ENCODE results near the gene EML2.
A peak's percentile ranks its signal among the peaks of the same experiment; 100 is the strongest.

EML2 gene

GRCh38 chr19:45664575-45664974, 25.4 kb upstream of the EML2 start:
- Mint-ChIP-seq H3K4me1 (ENCODE audit: low read depth) (peaks cover 15% of the 10 kb centered on the region), H3K27ac (no peak overlapping the region), H3K9me3 (no peaks in the 10 kb centered on the region), H3K27me3 (ENCODE audit: low read depth) (peaks cover 10% of the 10 kb centered on the region), H3K4me3 (no peak overlapping the region), H3K36me3 (ENCODE audit: low read depth) (no peaks in the 10 kb centered on the region)

- H3K27me3 Mint-ChIP-seq (ENCODE audit: low read depth): peaks cover 11% of the 10 kb centered on the region
These were observed 24.6 kb upstream of the EML2 start for GRCh38 chr19:45663800-45664199.

GRCh38 chr19:45660636-45661035, 21.4 kb upstream of the EML2 start:
- H3K36me3 Mint-ChIP-seq (ENCODE audit: low read depth): no peaks in the 10 kb centered on the region
- H3K9me3 Mint-ChIP-seq: no peaks in the 10 kb centered on the region
- no peak overlapping the region for H3K4me3 Mint-ChIP-seq
- H3K4me1 Mint-ChIP-seq (ENCODE audit: low read depth): peaks cover 3% of the 10 kb centered on the region
- H3K27me3 Mint-ChIP-seq (ENCODE audit: low read depth): peaks cover 15% of the 10 kb centered on the region
- H3K27ac Mint-ChIP-seq: no peak overlapping the region

More at GRCh38 chr19:45663800-45664199, 24.6 kb upstream of the EML2 start:
- Mint-ChIP-seq H3K9me3 (no peaks in the 10 kb centered on the region), H3K36me3 (ENCODE audit: low read depth) (no peaks in the 10 kb centered on the region), H3K4me1 (ENCODE audit: low read depth) (peaks cover 12% of the 10 kb centered on the region), H3K27ac (no peak overlapping the region), H3K4me3 (no peak overlapping the region)

GRCh38 chr19:45659096-45659729, 20.0 kb upstream of the EML2 start:
- Mint-ChIP-seq H3K4me1 (ENCODE audit: low read depth) (peaks cover 3% of the 10 kb centered on the region), H3K27ac (no peak overlapping the region), H3K4me3 (no peak overlapping the region)

GRCh38 chr19:45657520-45658167, 18.4 kb upstream of the EML2 start:
- Mint-ChIP-seq H3K36me3 (ENCODE audit: low read depth) (no peaks in the 10 kb centered on the region), H3K9me3 (no peaks in the 10 kb centered on the region), H3K4me1 (ENCODE audit: low read depth) (no peaks in the 10 kb centered on the region), H3K27ac (no peak overlapping the region), H3K27me3 (ENCODE audit: low read depth) (peaks cover 15% of the 10 kb centered on the region), H3K4me3 (no peak overlapping the region)

More at GRCh38 chr19:45659096-45659729, 20.0 kb upstream of the EML2 start:
- Mint-ChIP-seq H3K9me3 (no peaks in the 10 kb centered on the region), H3K36me3 (ENCODE audit: low read depth) (no peaks in the 10 kb centered on the region), H3K27me3 (ENCODE audit: low read depth) (peaks cover 15% of the 10 kb centered on the region)

GRCh38 chr19:45655073-45655472, 15.9 kb upstream of the EML2 start:
- Mint-ChIP-seq H3K9me3 (no peaks in the 10 kb centered on the region), H3K27me3 (ENCODE audit: low read depth) (peaks cover 9% of the 10 kb centered on the region), H3K36me3 (ENCODE audit: low read depth) (no peaks in the 10 kb centered on the region), H3K4me3 (no peak overlapping the region), H3K27ac (no peak overlapping the region), H3K4me1 (ENCODE audit: low read depth) (no peaks in the 10 kb centered on the region)

GRCh38 chr19:45653634-45654033, 14.4 kb upstream of the EML2 start:
- H3K27ac Mint-ChIP-seq: no peak overlapping the region
- no peaks in the 10 kb centered on the region for H3K9me3 Mint-ChIP-seq
- H3K36me3 Mint-ChIP-seq (ENCODE audit: low read depth): no peaks in the 10 kb centered on the region
- no peaks in the 10 kb centered on the region for H3K4me1 Mint-ChIP-seq (ENCODE audit: low read depth)
- H3K4me3 Mint-ChIP-seq: no peak overlapping the region
- H3K27me3 Mint-ChIP-seq (ENCODE audit: low read depth): peaks cover 2% of the 10 kb centered on the region

GRCh38 chr19:45650722-45651121, 11.5 kb upstream of the EML2 start:
- Mint-ChIP-seq H3K4me3 (no peak overlapping the region), H3K9me3 (no peaks in the 10 kb centered on the region), H3K4me1 (ENCODE audit: low read depth) (peaks cover 8% of the 10 kb centered on the region), H3K36me3 (ENCODE audit: low read depth) (no peaks in the 10 kb centered on the region), H3K27ac (no peak overlapping the region), H3K27me3 (ENCODE audit: low read depth) (no peaks in the 10 kb centered on the region)

GRCh38 chr19:45646345-45646698, 7.1 kb upstream of the EML2 start:
- Mint-ChIP-seq H3K4me1 (ENCODE audit: low read depth) (peaks cover 19% of the 10 kb centered on the region), H3K9me3 (no peaks in the 10 kb centered on the region), H3K36me3 (ENCODE audit: low read depth) (peaks cover under 1% of the 10 kb centered on the region), H3K4me3 (peak overlapping the region; percentile 85), H3K27me3 (ENCODE audit: low read depth) (peaks cover 4% of the 10 kb centered on the region), H3K27ac (peak overlapping the region; percentile 77)

- peaks cover 4% of the 10 kb centered on the region for H3K27me3 Mint-ChIP-seq (ENCODE audit: low read depth)
- peak overlapping the region; percentile 77 for H3K27ac Mint-ChIP-seq
- no peaks in the 10 kb centered on the region for H3K9me3 Mint-ChIP-seq
- H3K4me1 Mint-ChIP-seq (ENCODE audit: low read depth): peaks cover 24% of the 10 kb centered on the region
- peaks cover 4% of the 10 kb centered on the region for H3K36me3 Mint-ChIP-seq (ENCODE audit: low read depth)
- H3K4me3 Mint-ChIP-seq: peak overlapping the region; percentile 85
These were observed 6.6 kb upstream of the EML2 start for GRCh38 chr19:45645631-45646344.

- peak overlapping the region; percentile 85 for H3K4me3 Mint-ChIP-seq
- peaks cover 27% of the 10 kb centered on the region for H3K4me1 Mint-ChIP-seq (ENCODE audit: low read depth)
- peak overlapping the region; percentile 77 for H3K27ac Mint-ChIP-seq
- H3K36me3 Mint-ChIP-seq (ENCODE audit: low read depth): peaks cover 4% of the 10 kb centered on the region
- no peaks in the 10 kb centered on the region for H3K9me3 Mint-ChIP-seq
- H3K27me3 Mint-ChIP-seq (ENCODE audit: low read depth): peaks cover 4% of the 10 kb centered on the region
These were observed 6.0 kb upstream of the EML2 start for GRCh38 chr19:45645068-45645630.

- Mint-ChIP-seq H3K4me1 (ENCODE audit: low read depth) (peaks cover 27% of the 10 kb centered on the region), H3K9me3 (no peaks in the 10 kb centered on the region), H3K27me3 (ENCODE audit: low read depth) (peaks cover 4% of the 10 kb centered on the region), H3K27ac (peak overlapping the region; percentile 39), H3K36me3 (ENCODE audit: low read depth) (peaks cover 4% of the 10 kb centered on the region), H3K4me3 (peak overlapping the region; percentile 10)
These were observed 5.0 kb upstream of the EML2 start for GRCh38 chr19:45643927-45644771.

- peak overlapping the region; percentile 96 for H3K27ac Mint-ChIP-seq
- H3K27me3 Mint-ChIP-seq (ENCODE audit: low read depth): peaks cover 4% of the 10 kb centered on the region
- peaks cover 33% of the 10 kb centered on the region for H3K4me1 Mint-ChIP-seq (ENCODE audit: low read depth)
- no peaks in the 10 kb centered on the region for H3K9me3 Mint-ChIP-seq
- peak overlapping the region; percentile 76 for H3K4me3 Mint-ChIP-seq
- H3K36me3 Mint-ChIP-seq (ENCODE audit: low read depth): peaks cover 10% of the 10 kb centered on the region
These were observed 4.1 kb upstream of the EML2 start for GRCh38 chr19:45643024-45643926.

Measured in T-helper 1 cell treated with Interleukin-12 subunit alpha and Interleukin-12 subunit beta and Interleukin-4 antibody, amounts not matched to agents 30 μg/mL and 1 μg/mL, for 36 hours (primary cell).